Fibroblast of mammary gland (primary cell): ENCODE results near the gene UBE2F.
A peak's percentile ranks its signal among the peaks of the same experiment; 100 is the strongest.

ENCODE experiments used
- DNase-seq: peaks from one replicate; pipeline ENCODE4 v3.0.0-alpha.2; 2010; ENCODE audit warnings: low read depth
- H3K4me3 ChIP-seq: 2 replicates; pipeline ENCODE4 v1.5.1; 2011; ENCODE audit warnings: low read depth, mild to moderate bottlenecking, low read length, moderate library complexity; ENCODE audit not compliant: control insufficient read depth
- CTCF ChIP-seq: conservative IDR thresholded peaks from 2 replicates; pipeline ENCODE4 v1.5.1; 2011; ENCODE audit warnings: low read depth, low read length, inconsistent platforms; ENCODE audit not compliant: control insufficient read depth, insufficient read depth

The UBE2F gene

GRCh38 chr2:237993701-237994100 lies 26.9 kb downstream of the UBE2F start:
- no peak for DNase-seq
- TF ChIP-seq CTCF = no peak
- no peak overlapping the region for H3K4me3 ChIP-seq

GRCh38 chr2:237995036-237995435 lies 28.2 kb downstream of the UBE2F start:
- H3K4me3 ChIP-seq = no peak overlapping the region
- no peak for DNase-seq
- no peak for TF ChIP-seq CTCF

GRCh38 chr2:237996021-237996593 lies 29.3 kb downstream of the UBE2F start:
- no peak for TF ChIP-seq CTCF
- peak; percentile 64 for DNase-seq
- H3K4me3 ChIP-seq = no peak overlapping the region

- H3K4me3 ChIP-seq = no peak overlapping the region
- no peak for DNase-seq
- TF ChIP-seq CTCF = no peak
Measured at GRCh38 chr2:237997521-237997920, 30.7 kb downstream of the UBE2F start.

GRCh38 chr2:237998530-237998929 lies 31.7 kb downstream of the UBE2F start:
- H3K4me3 ChIP-seq = no peak overlapping the region
- peak; percentile 10 for DNase-seq

GRCh38 chr2:238003234-238004031 lies 36.6 kb downstream of the UBE2F start:
- no peak for DNase-seq
- TF ChIP-seq CTCF = no peak
- H3K4me3 ChIP-seq = no peak overlapping the region

More at GRCh38 chr2:237998530-237998929, 31.7 kb downstream of the UBE2F start:
- no peak for TF ChIP-seq CTCF
